ENCODE results near the gene CPA2. TPM values are rescaled to one million over a fixed set of nuclear protein-coding genes. Genes with fewer than 3 reads are reported as not detected.
"Not testable (repeated sequence)": the region's sequence is repeated elsewhere in the genome, so short reads cannot be mapped to it uniquely, and the experiment has no call there.

The CPA2 gene
- total RNA-seq, 2 experiments from 2014 or later, result not detected

- ChIA-PET POLR2A (no interaction called here), CTCF (no interaction called here)
Measured at GRCh38 chr7:130302649-130303048, 36.0 kb downstream of the CPA2 start.

- ChIA-PET CTCF (no interaction called here), POLR2A (no interaction called here)
Measured at GRCh38 chr7:130303127-130303526, 36.5 kb downstream of the CPA2 start.

- CTCF ChIA-PET, result no interaction called here
- POLR2A ChIA-PET, result no interaction called here
Measured at GRCh38 chr7:130303551-130303950, 36.9 kb downstream of the CPA2 start.

GRCh38 chr7:130303982-130304381 lies 37.3 kb downstream of the CPA2 start:
- ChIA-PET CTCF (no interaction called here), POLR2A (no interaction called here)

- ChIA-PET CTCF (no interaction called here), POLR2A (no interaction called here)
Measured at GRCh38 chr7:130304878-130305277, 38.2 kb downstream of the CPA2 start.

- ChIA-PET POLR2A (no interaction called here), CTCF (no interaction called here)
Measured at GRCh38 chr7:130305433-130306042, 38.9 kb downstream of the CPA2 start.

- ChIA-PET CTCF (interaction anchor here (0.6 kb wide), 1 partner anchor 30 kb away, joined by 3 read pairs; no protein-coding TSS in a partner anchor), POLR2A (no interaction called here)
Measured at GRCh38 chr7:130309986-130310385, 43.3 kb downstream of the CPA2 start.

GRCh38 chr7:130314305-130314704 lies 47.6 kb downstream of the CPA2 start:
- ChIA-PET CTCF (no interaction called here), POLR2A (no interaction called here)

GRCh38 chr7:130319541-130319940 lies 52.9 kb downstream of the CPA2 start:
- CTCF ChIA-PET, result no interaction called here
- POLR2A ChIA-PET, result no interaction called here

- POLR2A ChIA-PET, CTCF ChIA-PET: not testable (repeated sequence)
Measured at GRCh38 chr7:130321542-130322229, 55.0 kb downstream of the CPA2 start.

GRCh38 chr7:130322615-130323014 lies 56.0 kb downstream of the CPA2 start:
- ChIA-PET POLR2A (no interaction called here), CTCF (no interaction called here)

GRCh38 chr7:130324306-130324943 lies 57.8 kb downstream of the CPA2 start:
- POLR2A ChIA-PET, result no interaction called here

GRCh38 chr7:130329681-130330080 lies 63.0 kb downstream of the CPA2 start:
- POLR2A ChIA-PET, result no interaction called here
- CTCF ChIA-PET, result no interaction called here

More at GRCh38 chr7:130324306-130324943, 57.8 kb downstream of the CPA2 start:
- CTCF ChIA-PET, result no interaction called here

- CTCF ChIA-PET, result no interaction called here
Measured at GRCh38 chr7:130332259-130333053, 65.8 kb downstream of the CPA2 start.

GRCh38 chr7:130333832-130334231 lies 67.2 kb downstream of the CPA2 start:
- ChIA-PET CTCF (no interaction called here), POLR2A (no interaction called here)

More at GRCh38 chr7:130332259-130333053, 65.8 kb downstream of the CPA2 start:
- POLR2A ChIA-PET, result no interaction called here

GRCh38 chr7:130334274-130334673 lies 67.6 kb downstream of the CPA2 start:
- CTCF ChIA-PET, result no interaction called here

GRCh38 chr7:130337410-130337971 lies 70.8 kb downstream of the CPA2 start:
- ChIA-PET POLR2A (no interaction called here), CTCF (no interaction called here)

More at GRCh38 chr7:130334274-130334673, 67.6 kb downstream of the CPA2 start:
- POLR2A ChIA-PET, result no interaction called here

- CTCF ChIA-PET, result no interaction called here
- POLR2A ChIA-PET, result no interaction called here
Measured at GRCh38 chr7:130338233-130338632, 71.6 kb downstream of the CPA2 start.
